ENCODE results near the gene SLC51B.

Gene SLC51B

DNA sequence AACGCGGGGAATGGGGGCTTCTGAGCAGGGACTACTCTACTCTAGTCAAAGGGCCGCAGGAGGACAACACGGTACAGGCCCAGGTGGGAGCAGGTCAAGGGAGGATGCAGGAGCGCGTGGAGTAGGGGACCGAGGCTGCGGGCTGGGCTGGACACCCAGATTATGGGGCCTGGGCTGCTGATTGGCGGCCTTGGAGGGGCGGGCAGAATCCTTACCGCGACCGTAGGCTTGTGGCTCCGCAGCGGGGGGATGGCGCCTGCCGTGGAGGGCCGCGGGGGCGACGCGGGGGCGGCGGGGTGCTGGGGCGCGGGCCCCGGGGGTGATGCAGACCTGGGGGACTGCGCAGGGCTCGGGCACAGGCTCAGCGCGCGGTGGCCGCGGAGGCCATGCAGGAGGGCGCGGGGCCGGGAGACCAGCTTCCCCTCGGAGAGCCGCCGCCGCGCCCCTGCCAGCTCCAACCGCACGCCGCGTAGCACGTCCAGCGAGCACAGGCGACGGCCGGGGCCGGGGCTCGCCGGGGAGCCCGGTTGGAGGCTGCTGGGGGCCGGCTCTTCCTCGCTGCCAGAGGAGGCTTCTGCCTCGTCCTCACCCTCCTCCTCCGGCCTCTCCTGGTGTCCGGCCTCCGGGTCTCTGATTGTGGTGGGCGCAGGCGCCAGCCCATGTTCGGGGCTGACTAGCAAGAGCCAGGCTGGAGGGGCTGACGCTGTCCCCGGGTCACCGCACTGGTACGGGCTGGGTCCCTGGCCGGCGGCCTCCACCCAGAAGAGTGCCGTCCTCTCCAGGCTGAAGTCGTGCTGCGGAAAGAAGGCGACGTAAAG lies 56.9 kb downstream of the SLC51B start:
- no peak for DNase-seq

GRCh38 chr15:65102912-65103311 lies 57.7 kb downstream of the SLC51B start:
- no peak for DNase-seq
